ENCODE results near the gene TPT1. TPM values are rescaled to one million over a fixed set of nuclear protein-coding genes. Genes with fewer than 3 reads are reported as not detected.

TPT1 gene
- total and polyA plus RNA-seq, 9 of the 15 experiments (the other 6 are each of a cell fraction or from before 2014, with no cell fraction given): 602 to 2,508 (median 1,784) TPM

Small RNAs within 50 kb of the gene (small RNA-seq; reads per million reads assigned to genes)
- gene SNORA31: 50.4 reads per million, percentile 98 among the genes with 10 or more reads in this experiment

Other genes with a start within 250 kb of the TPT1 start
- gene GTF2F2, start 220.7 kb downstream of the TPT1 start, total RNA-seq (2014; rRNA removed): 27.8 and 32.4 TPM in 2 replicates
- 44.8 and 52.0 TPM in 2 replicates for gene GTF2F2, start 220.7 kb downstream of the TPT1 start, total RNA-seq (2014; rRNA removed; fragmentation: Illumina TruSeq; extraction: Trizol)
- 35.4 and 38.3 TPM in 2 replicates for gene GTF2F2, start 220.7 kb downstream of the TPT1 start, total RNA-seq (2015; rRNA removed; fragmentation: Illumina TruSeq; extraction: Trizol)
- 30.5 and 32.3 TPM in 2 replicates for gene GTF2F2, start 220.7 kb downstream of the TPT1 start, total RNA-seq (2021)
- gene GTF2F2, start 220.7 kb downstream of the TPT1 start, polyA plus RNA-seq (2011; rRNA removed): 20.4 and 24.4 TPM in 2 replicates
- gene GTF2F2, start 220.7 kb downstream of the TPT1 start, polyA plus RNA-seq (2014; fragmentation: Illumina TruSeq; extraction: Trizol): 28.4 and 32.8 TPM in 2 replicates
- 10 to 100 TPM; 19.7 to 22.6 TPM for gene GTF2F2, start 220.7 kb downstream of the TPT1 start, polyA plus RNA-seq (2014; fragmentation: Nextera tagmentation; extraction: Ambion mirVana)
- 33.5 and 39.9 TPM in 2 replicates for gene GTF2F2, start 220.7 kb downstream of the TPT1 start, polyA plus RNA-seq (2014; rRNA removed)
- not detected in 2 replicates for gene KCTD4, start 140.1 kb downstream of the TPT1 start, total RNA-seq (2014; rRNA removed)
- not detected in 2 replicates for gene KCTD4, start 140.1 kb downstream of the TPT1 start, total RNA-seq (2014; rRNA removed; fragmentation: Illumina TruSeq; extraction: Trizol)
- not detected in 2 replicates for gene KCTD4, start 140.1 kb downstream of the TPT1 start, total RNA-seq (2015; rRNA removed; fragmentation: Illumina TruSeq; extraction: Trizol)
- not detected in 2 replicates for gene KCTD4, start 140.1 kb downstream of the TPT1 start, total RNA-seq (2021)
- gene KCTD4, start 140.1 kb downstream of the TPT1 start, polyA plus RNA-seq (2011; rRNA removed): not detected in 2 replicates
- not detected in 2 replicates for gene KCTD4, start 140.1 kb downstream of the TPT1 start, polyA plus RNA-seq (2014; fragmentation: Illumina TruSeq; extraction: Trizol)
- gene KCTD4, start 140.1 kb downstream of the TPT1 start, polyA plus RNA-seq (2014; fragmentation: Nextera tagmentation; extraction: Ambion mirVana): not detected
- gene KCTD4, start 140.1 kb downstream of the TPT1 start, polyA plus RNA-seq (2014; rRNA removed): not detected in 2 replicates
- 2.0 and 3.6 TPM in 2 replicates for gene SLC25A30, start 77.2 kb upstream of the TPT1 start, total RNA-seq (2014; rRNA removed)
- gene SLC25A30, start 77.2 kb upstream of the TPT1 start, total RNA-seq (2014; rRNA removed; fragmentation: Illumina TruSeq; extraction: Trizol): 6.0 and 7.1 TPM in 2 replicates
- gene SLC25A30, start 77.2 kb upstream of the TPT1 start, total RNA-seq (2015; rRNA removed; fragmentation: Illumina TruSeq; extraction: Trizol): 5.2 and 5.6 TPM in 2 replicates
- 6.9 and 9.6 TPM in 2 replicates for gene SLC25A30, start 77.2 kb upstream of the TPT1 start, total RNA-seq (2021)
- 5.3 and 8.8 TPM in 2 replicates for gene SLC25A30, start 77.2 kb upstream of the TPT1 start, polyA plus RNA-seq (2011; rRNA removed)
- gene SLC25A30, start 77.2 kb upstream of the TPT1 start, polyA plus RNA-seq (2014; fragmentation: Illumina TruSeq; extraction: Trizol): 9.3 and 11.1 TPM in 2 replicates
- gene SLC25A30, start 77.2 kb upstream of the TPT1 start, polyA plus RNA-seq (2014; fragmentation: Nextera tagmentation; extraction: Ambion mirVana): 1 to 10 TPM; 1.1 to 1.6 TPM
- gene SLC25A30, start 77.2 kb upstream of the TPT1 start, polyA plus RNA-seq (2014; rRNA removed): 5.8 and 8.9 TPM in 2 replicates
- gene COG3, start 123.8 kb upstream of the TPT1 start, total RNA-seq (2014; rRNA removed): 22.9 and 36.6 TPM in 2 replicates
- gene COG3, start 123.8 kb upstream of the TPT1 start, total RNA-seq (2014; rRNA removed; fragmentation: Illumina TruSeq; extraction: Trizol): 12.9 and 14.2 TPM in 2 replicates
- gene COG3, start 123.8 kb upstream of the TPT1 start, total RNA-seq (2015; rRNA removed; fragmentation: Illumina TruSeq; extraction: Trizol): 16.9 and 17.4 TPM in 2 replicates
- gene COG3, start 123.8 kb upstream of the TPT1 start, total RNA-seq (2021): 12.5 and 14.5 TPM in 2 replicates
- gene COG3, start 123.8 kb upstream of the TPT1 start, polyA plus RNA-seq (2011; rRNA removed): 18.7 and 19.0 TPM in 2 replicates
- gene COG3, start 123.8 kb upstream of the TPT1 start, polyA plus RNA-seq (2014; fragmentation: Illumina TruSeq; extraction: Trizol): 10.6 and 13.7 TPM in 2 replicates
- 1 to 10 TPM; 3.9 to 4.3 TPM for gene COG3, start 123.8 kb upstream of the TPT1 start, polyA plus RNA-seq (2014; fragmentation: Nextera tagmentation; extraction: Ambion mirVana)
- 15.8 and 16.5 TPM in 2 replicates for gene COG3, start 123.8 kb upstream of the TPT1 start, polyA plus RNA-seq (2014; rRNA removed)